Measurements from ENCODE around the gene CUX1. TPM values are rescaled to one million over a fixed set of nuclear protein-coding genes. Genes with fewer than 3 reads are reported as not detected.

Gene CUX1
- total and polyA plus RNA-seq, 10 of the 15 experiments (the other 5 are each of a cell fraction or from before 2014, with no cell fraction given): 6.1 to 48.6 (median 25.9) TPM

- ChIA-PET POLR2A (interaction anchor here (0.5 to 1.6 kb wide), 3 partner anchors 10 to 25 kb away, joined by 3 to 7 read pairs (median 4); no protein-coding TSS in a partner anchor), SMC1A (ENCODE audit: uncharacterized antibody, unreplicated experiment) (interaction anchor here (0.8 to 1.6 kb wide), 3 partner anchors 11 to 202 kb away, joined by 3 to 5 read pairs (median 3); no protein-coding TSS in a partner anchor), CTCF (interaction anchor here (0.6 kb wide), 1 partner anchor 412 kb away, joined by 3 read pairs; no protein-coding TSS in a partner anchor), RAD21 (ENCODE audit: unreplicated experiment) (interaction anchor here (0.8 kb wide), 1 partner anchor 74 kb away, joined by 3 read pairs; no protein-coding TSS in a partner anchor)
- peaks cover 38% of the 10 kb centered on the region for H3K4me1 ChIP-seq (ENCODE audit: control insufficient read depth, insufficient read depth, low read length)
- H3K4me3 ChIP-seq: no peak overlapping the region
- BruUV-seq (replicated peaks): no TSS peak
- peaks cover 12% of the 10 kb centered on the region for H3K79me2 ChIP-seq (ENCODE audit: control insufficient read depth, insufficient read depth, low read length)
- no peak overlapping the region for H3K27ac ChIP-seq (ENCODE audit: control insufficient read depth, insufficient read depth)
- no peak for DNase-seq (ENCODE audit: low read depth, low spot score)
- ATAC-seq: no peak
- H3K9ac ChIP-seq (ENCODE audit: control insufficient read depth, insufficient read depth, low read length): no peak overlapping the region
- no peak overlapping the region for H2AFZ ChIP-seq (ENCODE audit: control insufficient read depth, low read depth, low read length)
- intact Hi-C loops (cut with micrococcal nuclease; ENCODE audit: unreplicated experiment) (loop anchor here (5.0 kb wide), 1 partner anchor 202 kb away; no protein-coding TSS in a partner anchor), in situ Hi-C loops (cut with MboI) (no loop called here)
- no peaks in the 10 kb centered on the region for H3K36me3 ChIP-seq (ENCODE audit: control insufficient read depth in 2 of 2, insufficient read depth in 2 of 2, low read length in 1 of 2)
- WGBS (ENCODE audit: insufficient coverage, insufficient replicate concordance, low lambda C conversion rate, missing lambda C conversion rate): 97% methylated on average over 9 of the region's 9 CpGs
- no peak for TF ChIP-seq MAX (IDR thresholded peaks at IDR 0.05; ENCODE audit: low read depth, low read length)
- no peak for TF ChIP-seq MYC (IDR thresholded peaks at IDR 0.05; ENCODE audit: insufficient read depth, insufficient read length, insufficient replicate concordance, low read length, severe bottlenecking)
- TF ChIP-seq, protein P1, sequence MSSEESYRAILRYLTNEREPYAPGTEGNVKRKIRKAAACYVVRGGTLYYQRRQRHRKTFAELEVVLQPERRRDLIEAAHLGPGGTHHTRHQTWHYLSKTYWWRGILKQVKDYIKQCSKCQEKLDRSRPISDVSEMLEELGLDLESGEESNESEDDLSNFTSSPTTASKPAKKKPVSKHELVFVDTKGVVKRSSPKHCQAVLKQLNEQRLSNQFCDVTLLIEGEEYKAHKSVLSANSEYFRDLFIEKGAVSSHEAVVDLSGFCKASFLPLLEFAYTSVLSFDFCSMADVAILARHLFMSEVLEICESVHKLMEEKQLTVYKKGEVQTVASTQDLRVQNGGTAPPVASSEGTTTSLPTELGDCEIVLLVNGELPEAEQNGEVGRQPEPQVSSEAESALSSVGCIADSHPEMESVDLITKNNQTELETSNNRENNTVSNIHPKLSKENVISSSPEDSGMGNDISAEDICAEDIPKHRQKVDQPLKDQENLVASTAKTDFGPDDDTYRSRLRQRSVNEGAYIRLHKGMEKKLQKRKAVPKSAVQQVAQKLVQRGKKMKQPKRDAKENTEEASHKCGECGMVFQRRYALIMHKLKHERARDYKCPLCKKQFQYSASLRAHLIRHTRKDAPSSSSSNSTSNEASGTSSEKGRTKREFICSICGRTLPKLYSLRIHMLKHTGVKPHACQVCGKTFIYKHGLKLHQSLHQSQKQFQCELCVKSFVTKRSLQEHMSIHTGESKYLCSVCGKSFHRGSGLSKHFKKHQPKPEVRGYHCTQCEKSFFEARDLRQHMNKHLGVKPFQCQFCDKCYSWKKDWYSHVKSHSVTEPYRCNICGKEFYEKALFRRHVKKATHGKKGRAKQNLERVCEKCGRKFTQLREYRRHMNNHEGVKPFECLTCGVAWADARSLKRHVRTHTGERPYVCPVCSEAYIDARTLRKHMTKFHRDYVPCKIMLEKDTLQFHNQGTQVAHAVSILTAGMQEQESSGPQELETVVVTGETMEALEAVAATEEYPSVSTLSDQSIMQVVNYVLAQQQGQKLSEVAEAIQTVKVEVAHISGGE (CRISPR knock-in tag; IDR thresholded peaks at IDR 0.05): no peak
- no peak for TF ChIP-seq TAF1 (IDR thresholded peaks at IDR 0.05; ENCODE audit: borderline replicate concordance, low read depth, low read length)
- no peak for TF ChIP-seq TCF12 (IDR thresholded peaks at IDR 0.05; ENCODE audit: low read depth, low read length)
- no peak for TF ChIP-seq NR2C1 (IDR thresholded peaks at IDR 0.05)
- no peak for TF ChIP-seq BRCA1 (IDR thresholded peaks at IDR 0.05; ENCODE audit: low read depth, low read length)
- TF ChIP-seq, protein P2, sequence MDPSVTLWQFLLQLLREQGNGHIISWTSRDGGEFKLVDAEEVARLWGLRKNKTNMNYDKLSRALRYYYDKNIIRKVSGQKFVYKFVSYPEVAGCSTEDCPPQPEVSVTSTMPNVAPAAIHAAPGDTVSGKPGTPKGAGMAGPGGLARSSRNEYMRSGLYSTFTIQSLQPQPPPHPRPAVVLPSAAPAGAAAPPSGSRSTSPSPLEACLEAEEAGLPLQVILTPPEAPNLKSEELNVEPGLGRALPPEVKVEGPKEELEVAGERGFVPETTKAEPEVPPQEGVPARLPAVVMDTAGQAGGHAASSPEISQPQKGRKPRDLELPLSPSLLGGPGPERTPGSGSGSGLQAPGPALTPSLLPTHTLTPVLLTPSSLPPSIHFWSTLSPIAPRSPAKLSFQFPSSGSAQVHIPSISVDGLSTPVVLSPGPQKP (IDR thresholded peaks at IDR 0.05; ENCODE audit: low read depth, low read length): no peak
- TF ChIP-seq YBX1 (IDR thresholded peaks at IDR 0.05): no peak
- TF ChIP-seq SMARCA5 (IDR thresholded peaks at IDR 0.05): no peak
- TF ChIP-seq JUND (IDR thresholded peaks at IDR 0.05; ENCODE audit: low read depth, low read length): no peak
- no peak for TF ChIP-seq MXI1 (IDR thresholded peaks at IDR 0.05; ENCODE audit: low read depth, low read length)
- no peak for TF ChIP-seq BHLHE40 (IDR thresholded peaks at IDR 0.05; ENCODE audit: borderline replicate concordance in 1 of 2, low read depth in 2 of 2, low read length in 1 of 2)
- TF ChIP-seq, protein P3, sequence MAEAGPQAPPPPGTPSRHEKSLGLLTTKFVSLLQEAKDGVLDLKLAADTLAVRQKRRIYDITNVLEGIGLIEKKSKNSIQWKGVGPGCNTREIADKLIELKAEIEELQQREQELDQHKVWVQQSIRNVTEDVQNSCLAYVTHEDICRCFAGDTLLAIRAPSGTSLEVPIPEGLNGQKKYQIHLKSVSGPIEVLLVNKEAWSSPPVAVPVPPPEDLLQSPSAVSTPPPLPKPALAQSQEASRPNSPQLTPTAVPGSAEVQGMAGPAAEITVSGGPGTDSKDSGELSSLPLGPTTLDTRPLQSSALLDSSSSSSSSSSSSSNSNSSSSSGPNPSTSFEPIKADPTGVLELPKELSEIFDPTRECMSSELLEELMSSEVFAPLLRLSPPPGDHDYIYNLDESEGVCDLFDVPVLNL (IDR thresholded peaks at IDR 0.05; ENCODE audit: low read depth, low read length): no peak
- no peak for TF ChIP-seq CBX5 (IDR thresholded peaks at IDR 0.05; ENCODE audit: low read depth)
- no peak for TF ChIP-seq RELB (IDR thresholded peaks at IDR 0.05; ENCODE audit: low read depth)
- TF ChIP-seq DPF2 (IDR thresholded peaks at IDR 0.05): no peak
- no peak for TF ChIP-seq HDAC6 (IDR thresholded peaks at IDR 0.05; ENCODE audit: unreplicated experiment)
- no peaks in the 10 kb centered on the region for H3K27me3 ChIP-seq (replicated peaks in 1 of 2; ENCODE audit: control insufficient read depth in 2 of 2, insufficient read depth in 2 of 2, low read length in 1 of 2)
- H4K20me1 ChIP-seq (ENCODE audit: control insufficient read depth, insufficient read depth): no peaks in the 10 kb centered on the region
- no peak overlapping the region for H3K4me2 ChIP-seq (ENCODE audit: control insufficient read depth, insufficient read depth)
- FAIRE-seq: no peak
- H3K9me3 ChIP-seq (replicated peaks; ENCODE audit: control insufficient read depth, insufficient read depth, low read length): peaks cover 12% of the 10 kb centered on the region; the same call in 2 of the 3 replicates
Measured at GRCh38 chr7:102059524-102059923, 242.1 kb downstream of the CUX1 start.
